A549 (cell line): ENCODE results near the gene NCOA1.

ENCODE experiments used
- CEBPB ChIP-seq, 2 experiments: fragments of >200 bp in 1 of 2; sonication (Bioruptor Twin) in 1 of 2; formaldehyde crosslinking in 1 of 2; IDR thresholded peaks; 2 replicates each; pipeline ENCODE4 v1.6.1; 2012 to 2016
- ESRRA ChIP-seq: fragments of 150-350 bp; IDR thresholded peaks from 2 replicates; pipeline ENCODE4 v1.6.1; 2014; ENCODE audit warnings: mild to moderate bottlenecking, low read length, borderline replicate concordance
- JUN ChIP-seq, 2 experiments: fragments of >200 bp; sonication (Bioruptor Twin); formaldehyde crosslinking; IDR thresholded peaks; 2 replicates in 1 of 2; 3 replicates in 1 of 2; pipeline ENCODE4 v1.6.1; 2016 to 2017
- MAZ ChIP-seq: fragments of 150-350 bp; IDR thresholded peaks from 2 replicates; pipeline ENCODE4 v1.6.1; 2014; ENCODE audit warnings: antibody characterized with exemption, low read depth, low read length, borderline replicate concordance
- MYC ChIP-seq: IDR thresholded peaks from 2 replicates; pipeline ENCODE4 v1.6.1; 2012; ENCODE audit warnings: mild to moderate bottlenecking, inconsistent platforms, low read length, improper control_type of control experiment, borderline replicate concordance
- POLR2A ChIP-seq: IDR thresholded peaks from 2 replicates; pipeline ENCODE4 v1.6.1; 2012; ENCODE audit warnings: mild to moderate bottlenecking, low read length
- POLR2AphosphoS2 ChIP-seq: conservative IDR thresholded peaks from 2 replicates; pipeline ENCODE4 v1.6.1; 2012; ENCODE audit warnings: low read length, improper control_type of control experiment, inconsistent platforms
- RAD21 ChIP-seq, 2 experiments: fragments of >200 bp in 1 of 2; sonication (Bioruptor Twin) in 1 of 2; formaldehyde crosslinking in 1 of 2; IDR thresholded peaks in 1 of 2; conservative IDR thresholded peaks in 1 of 2; 2 replicates in 1 of 2; 3 replicates in 1 of 2; pipeline ENCODE4 v1.6.1; 2012 to 2018; ENCODE audit warnings: inconsistent platforms in 1 of 2
- RFX5 ChIP-seq: fragments of 450-650 bp; IDR thresholded peaks from 2 replicates; pipeline ENCODE4 v1.7.1; 2014; ENCODE audit warnings: antibody characterized with exemption, mild to moderate bottlenecking, moderate library complexity
- TF ChIP-seq, protein P1 (sequence below): fragments of >200 bp; sonication (Bioruptor Twin); formaldehyde crosslinking; IDR thresholded peaks from 3 replicates; pipeline ENCODE4 v1.5.1; 2016
- TF ChIP-seq, protein P2 (sequence below): fragments of 200-600 bp; sonication (generic); IDR thresholded peaks from 2 replicates; pipeline ENCODE4 v1.6.1; 2016; ENCODE audit warnings: antibody characterized with exemption, mild to moderate bottlenecking, moderate library complexity
- TF ChIP-seq, protein P3 (sequence below): IDR thresholded peaks from 2 replicates; pipeline ENCODE4 v1.6.1; 2012

DNA sequence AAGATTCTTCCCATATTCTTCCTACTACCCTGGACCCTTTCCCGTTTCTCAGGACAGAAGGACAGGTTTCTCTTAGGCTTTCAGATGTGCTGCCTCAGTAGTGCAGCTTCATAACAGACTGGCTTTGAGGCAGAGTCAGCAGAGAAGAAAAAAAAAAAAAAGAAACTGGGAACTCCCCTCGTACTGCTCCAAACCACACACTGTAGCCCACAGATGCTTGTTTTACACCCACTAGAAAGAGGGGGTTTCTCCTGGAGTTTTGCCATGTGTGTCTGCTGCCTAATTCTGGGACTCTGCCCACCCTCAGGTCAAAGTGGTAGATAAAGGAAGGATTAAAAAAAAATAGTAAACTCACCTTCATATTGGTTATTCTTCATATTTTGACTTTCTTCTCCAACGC lies 95.9 kb downstream of the NCOA1 start:
- TF ChIP-seq ESRRA (no peak), CEBPB (IDR thresholded peaks at IDR 0.05) (no peak), MYC (no peak), JUN (IDR thresholded peaks at IDR 0.05) (no peak), POLR2AphosphoS2 (no peak), POLR2A (no peak), RAD21 (conservative IDR thresholded peaks at IDR 0.05 in 1 of 2, IDR thresholded peaks at IDR 0.05 in 1 of 2) (no peak), MAZ (no peak), RFX5 (no peak)
- TF ChIP-seq, protein P1, sequence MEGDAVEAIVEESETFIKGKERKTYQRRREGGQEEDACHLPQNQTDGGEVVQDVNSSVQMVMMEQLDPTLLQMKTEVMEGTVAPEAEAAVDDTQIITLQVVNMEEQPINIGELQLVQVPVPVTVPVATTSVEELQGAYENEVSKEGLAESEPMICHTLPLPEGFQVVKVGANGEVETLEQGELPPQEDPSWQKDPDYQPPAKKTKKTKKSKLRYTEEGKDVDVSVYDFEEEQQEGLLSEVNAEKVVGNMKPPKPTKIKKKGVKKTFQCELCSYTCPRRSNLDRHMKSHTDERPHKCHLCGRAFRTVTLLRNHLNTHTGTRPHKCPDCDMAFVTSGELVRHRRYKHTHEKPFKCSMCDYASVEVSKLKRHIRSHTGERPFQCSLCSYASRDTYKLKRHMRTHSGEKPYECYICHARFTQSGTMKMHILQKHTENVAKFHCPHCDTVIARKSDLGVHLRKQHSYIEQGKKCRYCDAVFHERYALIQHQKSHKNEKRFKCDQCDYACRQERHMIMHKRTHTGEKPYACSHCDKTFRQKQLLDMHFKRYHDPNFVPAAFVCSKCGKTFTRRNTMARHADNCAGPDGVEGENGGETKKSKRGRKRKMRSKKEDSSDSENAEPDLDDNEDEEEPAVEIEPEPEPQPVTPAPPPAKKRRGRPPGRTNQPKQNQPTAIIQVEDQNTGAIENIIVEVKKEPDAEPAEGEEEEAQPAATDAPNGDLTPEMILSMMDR = no peak
- TF ChIP-seq, protein P2, sequence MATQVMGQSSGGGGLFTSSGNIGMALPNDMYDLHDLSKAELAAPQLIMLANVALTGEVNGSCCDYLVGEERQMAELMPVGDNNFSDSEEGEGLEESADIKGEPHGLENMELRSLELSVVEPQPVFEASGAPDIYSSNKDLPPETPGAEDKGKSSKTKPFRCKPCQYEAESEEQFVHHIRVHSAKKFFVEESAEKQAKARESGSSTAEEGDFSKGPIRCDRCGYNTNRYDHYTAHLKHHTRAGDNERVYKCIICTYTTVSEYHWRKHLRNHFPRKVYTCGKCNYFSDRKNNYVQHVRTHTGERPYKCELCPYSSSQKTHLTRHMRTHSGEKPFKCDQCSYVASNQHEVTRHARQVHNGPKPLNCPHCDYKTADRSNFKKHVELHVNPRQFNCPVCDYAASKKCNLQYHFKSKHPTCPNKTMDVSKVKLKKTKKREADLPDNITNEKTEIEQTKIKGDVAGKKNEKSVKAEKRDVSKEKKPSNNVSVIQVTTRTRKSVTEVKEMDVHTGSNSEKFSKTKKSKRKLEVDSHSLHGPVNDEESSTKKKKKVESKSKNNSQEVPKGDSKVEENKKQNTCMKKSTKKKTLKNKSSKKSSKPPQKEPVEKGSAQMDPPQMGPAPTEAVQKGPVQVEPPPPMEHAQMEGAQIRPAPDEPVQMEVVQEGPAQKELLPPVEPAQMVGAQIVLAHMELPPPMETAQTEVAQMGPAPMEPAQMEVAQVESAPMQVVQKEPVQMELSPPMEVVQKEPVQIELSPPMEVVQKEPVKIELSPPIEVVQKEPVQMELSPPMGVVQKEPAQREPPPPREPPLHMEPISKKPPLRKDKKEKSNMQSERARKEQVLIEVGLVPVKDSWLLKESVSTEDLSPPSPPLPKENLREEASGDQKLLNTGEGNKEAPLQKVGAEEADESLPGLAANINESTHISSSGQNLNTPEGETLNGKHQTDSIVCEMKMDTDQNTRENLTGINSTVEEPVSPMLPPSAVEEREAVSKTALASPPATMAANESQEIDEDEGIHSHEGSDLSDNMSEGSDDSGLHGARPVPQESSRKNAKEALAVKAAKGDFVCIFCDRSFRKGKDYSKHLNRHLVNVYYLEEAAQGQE = no peak
- TF ChIP-seq, protein P3, sequence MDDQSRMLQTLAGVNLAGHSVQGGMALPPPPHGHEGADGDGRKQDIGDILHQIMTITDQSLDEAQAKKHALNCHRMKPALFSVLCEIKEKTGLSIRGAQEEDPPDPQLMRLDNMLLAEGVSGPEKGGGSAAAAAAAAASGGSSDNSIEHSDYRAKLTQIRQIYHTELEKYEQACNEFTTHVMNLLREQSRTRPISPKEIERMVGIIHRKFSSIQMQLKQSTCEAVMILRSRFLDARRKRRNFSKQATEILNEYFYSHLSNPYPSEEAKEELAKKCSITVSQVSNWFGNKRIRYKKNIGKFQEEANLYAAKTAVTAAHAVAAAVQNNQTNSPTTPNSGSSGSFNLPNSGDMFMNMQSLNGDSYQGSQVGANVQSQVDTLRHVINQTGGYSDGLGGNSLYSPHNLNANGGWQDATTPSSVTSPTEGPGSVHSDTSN = no peak
